DOHH2 (cell line): ENCODE measurements around the gene RCHY1.

Source experiments
- CTCF ChIP-seq: fragments of 200-600 bp; sonication (generic); IDR thresholded peaks from one replicate; pipeline ENCODE4 v1.5.1; 2014; ENCODE audit warnings: antibody characterized with exemption, mild to moderate bottlenecking, low read depth, low read length; ENCODE audit not compliant: poor library complexity, severe bottlenecking
- EZH2phosphoT487 ChIP-seq: fragments of 200-600 bp; sonication (generic); IDR thresholded peaks from 2 replicates; pipeline ENCODE4 v1.6.1; 2017; ENCODE audit warnings: borderline replicate concordance, mild to moderate bottlenecking, antibody characterized with exemption, low read length, moderate library complexity, mixed read lengths

GRCh38 chr4:75555294-75556164 is 41.3 kb upstream of the RCHY1 start, which contains the start of gene ODAPH:
- TF ChIP-seq CTCF (no peak), EZH2phosphoT487 (no peak)
